T47D (cell line): Measurements from ENCODE around the gene STRBP.
A peak's percentile ranks its signal among the peaks of the same experiment; 100 is the strongest.
"Not testable (repeated sequence)": the region's sequence is repeated elsewhere in the genome, so short reads cannot be mapped to it uniquely, and the experiment has no call there.

Source experiments
- DNase-seq, 2 experiments: peaks; one replicate each; pipeline versions ENCODE4 v3.0.0 to v3.0.0-alpha.2; 2011 to 2012; ENCODE audit warnings: low read depth in 1 of 2, low spot score in 1 of 2
- JUND ChIP-seq: IDR thresholded peaks from 2 replicates; pipeline ENCODE4 v1.6.1; 2012; ENCODE audit warnings: low read depth
- in situ Hi-C: cut with HindIII; loops from 2 replicates; pipeline ENCODE4 v1.10.0; 2016; ENCODE audit warnings: low sequenced_read_pairs, low pct_unique_long_range_greater_than_20kb

Gene STRBP

DNA sequence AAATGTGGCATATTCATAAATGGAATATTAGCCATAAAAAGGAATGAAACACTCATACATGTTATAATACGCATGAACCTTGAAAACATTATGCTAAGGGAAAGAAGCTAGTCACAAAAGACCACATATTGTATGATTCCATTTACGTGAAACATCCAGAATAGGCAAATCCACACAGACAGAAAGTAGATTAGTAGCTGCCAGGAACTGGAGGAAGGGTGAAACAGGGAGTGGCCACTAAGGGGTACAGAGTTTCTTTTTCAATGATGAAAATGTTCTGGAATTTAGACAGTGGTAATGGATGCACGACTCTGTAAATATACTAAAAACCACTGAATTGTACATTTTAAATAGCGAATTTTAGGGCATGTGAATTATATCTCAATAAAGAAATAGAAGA lies 39.4 kb downstream of the STRBP start:
- DNase-seq: no peak
- no peak for TF ChIP-seq JUND
- in situ Hi-C loops: no loop called here

GRCh38 chr9:123225995-123226394 lies 42.4 kb downstream of the STRBP start:
- in situ Hi-C loops: no loop called here
- no peak for DNase-seq
- TF ChIP-seq JUND: no peak

- DNase-seq: peak; percentile 58 to 73
- in situ Hi-C loops: no loop called here
- TF ChIP-seq JUND: no peak
These were observed 43.0 kb downstream of the STRBP start for GRCh38 chr9:123225374-123225813.

- no peak for TF ChIP-seq JUND
- DNase-seq: peak in 1 of 2 experiments; percentile 29
- in situ Hi-C loops: no loop called here
These were observed 48.3 kb downstream of the STRBP start for GRCh38 chr9:123220127-123220526.

DNA sequence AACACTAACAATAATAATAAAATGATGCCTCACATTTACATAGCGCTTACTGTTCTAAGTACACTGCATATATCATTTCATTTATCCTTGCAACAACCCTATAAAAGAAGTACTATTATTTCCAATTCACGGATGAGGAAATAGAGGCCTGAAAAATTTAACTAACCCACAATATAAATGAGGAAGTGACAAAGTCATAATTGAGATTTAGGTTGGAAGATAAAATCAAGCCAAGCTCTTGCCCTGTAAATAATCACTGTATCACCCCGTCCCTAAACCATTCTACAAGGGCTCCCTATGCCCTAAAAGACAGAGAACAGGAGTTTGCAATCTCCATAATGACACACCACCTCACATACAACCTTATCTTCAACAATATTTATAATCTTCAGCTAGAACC lies 49.6 kb downstream of the STRBP start:
- no peak for TF ChIP-seq JUND
- in situ Hi-C loops: no loop called here

DNA sequence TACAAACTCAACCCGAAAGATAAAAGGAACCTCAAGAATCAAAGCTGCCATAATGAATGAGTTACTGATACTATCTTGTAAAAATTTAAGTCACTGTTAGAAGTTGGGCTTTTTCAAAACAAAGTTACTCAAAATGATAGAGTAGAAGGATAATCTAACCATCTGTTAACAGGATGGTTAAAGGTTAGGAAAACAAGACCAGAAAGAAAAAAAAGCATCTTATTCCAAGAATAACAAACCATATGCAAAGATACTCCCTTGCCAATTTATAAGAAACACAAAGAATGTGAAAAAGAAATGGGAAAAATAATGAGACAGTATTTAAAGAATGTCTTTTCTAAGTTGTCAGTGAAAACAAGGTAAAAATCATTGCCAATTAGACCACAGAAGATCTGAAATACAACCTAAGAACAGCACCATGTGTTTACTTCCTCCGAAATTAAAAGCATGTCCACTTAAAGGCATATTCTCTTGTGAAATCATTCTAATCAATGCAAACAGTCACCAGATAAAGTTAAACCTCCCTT lies 51.2 kb downstream of the STRBP start:
- TF ChIP-seq JUND: no peak
- no peak for DNase-seq
- in situ Hi-C loops: no loop called here

More for the DNA sequence above, 49.6 kb downstream of the STRBP start:
- no peak for DNase-seq

- no peak for DNase-seq
These were observed 52.1 kb downstream of the STRBP start for GRCh38 chr9:123216251-123216797.

DNA sequence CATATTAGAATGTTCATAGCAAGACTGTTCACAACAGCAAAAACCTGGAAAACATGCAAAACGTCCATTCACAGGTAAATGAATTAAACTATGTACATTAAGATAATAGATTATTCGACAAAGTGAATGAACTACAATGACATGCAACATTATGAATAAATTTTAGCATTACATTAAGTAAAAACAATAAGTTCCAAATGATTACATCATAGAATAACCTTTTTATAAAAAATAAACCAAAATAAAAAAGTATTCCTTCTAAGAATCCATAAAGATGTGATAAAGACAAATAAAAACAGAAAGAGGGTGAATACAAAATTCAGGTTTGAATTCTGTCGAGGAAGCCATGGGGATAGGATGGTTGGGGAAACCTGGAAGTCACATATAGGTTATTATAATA lies 57.3 kb downstream of the STRBP start:
- TF ChIP-seq JUND: no peak
- in situ Hi-C loops: no loop called here
- no peak for DNase-seq

More at GRCh38 chr9:123216251-123216797, 52.1 kb downstream of the STRBP start:
- in situ Hi-C loops: no loop called here
- TF ChIP-seq JUND: no peak

DNA sequence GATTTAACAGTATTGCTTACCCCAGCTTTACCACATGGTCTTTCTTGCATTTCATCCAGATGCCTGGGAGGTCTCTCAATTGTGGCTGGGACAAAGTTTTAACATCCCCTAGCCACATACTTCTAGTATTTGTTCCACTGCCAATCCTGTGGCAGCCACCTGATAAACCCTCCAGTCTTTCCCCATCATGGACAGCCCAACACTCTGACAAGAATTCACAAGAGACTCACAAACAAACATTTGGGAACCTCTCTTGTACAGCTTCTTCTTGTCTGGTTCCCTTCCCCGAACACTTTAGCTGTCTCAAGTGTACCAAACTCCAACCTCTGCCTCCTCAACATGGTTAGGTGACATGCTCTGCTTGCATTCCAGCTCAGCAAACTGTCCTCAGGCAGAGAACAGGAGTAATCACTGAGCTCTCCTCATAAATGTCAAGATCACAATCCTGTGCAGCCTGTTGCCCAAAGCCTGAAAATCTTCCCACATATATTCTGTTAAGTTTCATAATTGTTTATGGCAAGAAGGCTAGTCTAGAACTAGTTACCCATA lies 59.7 kb downstream of the STRBP start:
- in situ Hi-C loops: no loop called here
- peak; percentile 39; the same call in 1 of the 2 replicates for TF ChIP-seq JUND
- peak; percentile 46 to 75 for DNase-seq

DNA sequence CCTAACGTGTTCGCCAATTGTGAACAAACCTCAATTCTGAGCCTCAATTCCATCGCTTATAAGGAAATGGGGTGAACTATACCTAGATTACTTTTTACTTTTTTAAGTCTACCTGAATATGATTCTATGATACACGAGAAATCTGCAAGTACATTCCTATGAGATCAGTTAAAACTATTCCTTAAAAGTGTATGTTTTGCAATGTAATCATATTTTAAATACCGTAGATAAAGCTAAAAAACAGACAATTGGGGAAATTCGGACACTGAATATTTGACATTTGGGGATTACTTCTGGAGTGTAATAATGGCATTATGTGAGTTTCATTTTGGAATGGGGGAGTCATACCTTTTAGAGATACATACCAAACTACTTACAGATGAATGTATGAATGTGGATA lies 62.3 kb downstream of the STRBP start:
- DNase-seq: no peak
- in situ Hi-C loops: no loop called here
- no peak for TF ChIP-seq JUND

GRCh38 chr9:123201083-123201482 lies 67.3 kb downstream of the STRBP start:
- in situ Hi-C loops: no loop called here
- TF ChIP-seq JUND: no peak
- no peak for DNase-seq

- DNase-seq, in situ Hi-C loops: not testable (repeated sequence)
These were observed 67.9 kb downstream of the STRBP start for GRCh38 chr9:123200469-123200868.

DNA sequence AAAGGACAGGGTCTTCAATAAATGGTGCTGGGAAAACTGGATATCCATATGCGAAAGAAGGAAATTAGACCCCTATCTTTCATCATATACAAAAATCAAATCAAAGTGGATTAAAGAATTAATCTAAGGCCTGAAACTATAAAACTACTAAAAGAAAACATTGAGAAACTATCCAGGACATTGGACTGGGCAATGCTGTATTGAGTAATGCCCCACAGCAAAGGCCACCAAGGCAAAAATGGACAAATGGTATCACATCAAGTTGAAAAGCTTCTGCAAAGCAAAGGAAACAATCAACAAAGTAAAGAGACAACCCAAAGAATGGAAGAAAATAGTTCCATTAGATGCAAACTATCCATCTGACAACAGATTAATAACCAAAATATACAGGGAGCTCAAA lies 72.3 kb downstream of the STRBP start:
- no peak for DNase-seq
- in situ Hi-C loops: no loop called here
- no peak for TF ChIP-seq JUND

- no peak for DNase-seq
- TF ChIP-seq JUND: no peak
- in situ Hi-C loops: no loop called here
These were observed 74.4 kb downstream of the STRBP start for GRCh38 chr9:123194023-123194422.
